ENCODE measurements around the gene PHRF1.

PHRF1 gene

GRCh38 chr11:660681-661444, 84.6 kb downstream of the PHRF1 start:
- DNase-seq, result no peak

All from NCI-H1417 (cell line).